Sigmoid colon (tissue), 4 donors: ENCODE measurements around the gene TPMT.

Experiments used
- CTCF ChIP-seq, 4 experiments: fragments of 450-650 bp in 3 of 4; fragments of 200-600 bp in 1 of 4; IDR thresholded peaks; one replicate each; pipeline ENCODE4 v1.5.1; 2016 to 2019; ENCODE audit warnings: antibody characterized with exemption in 4 of 4, mild to moderate bottlenecking in 3 of 4, moderate library complexity in 2 of 4
- POLR2AphosphoS5 ChIP-seq, 4 donors: sonication (generic); formaldehyde crosslinking; IDR thresholded peaks; one replicate each; pipeline ENCODE4 v1.6.1; 2017; ENCODE audit warnings: antibody characterized with exemption in 4 of 4

GRCh38 chr6:18147616-18148015, 7.3 kb downstream of the TPMT start:
- no peak for TF ChIP-seq CTCF (IDR thresholded peaks at IDR 0.05)
- TF ChIP-seq POLR2AphosphoS5 (IDR thresholded peaks at IDR 0.05): no peak
